H1 (cell line): ENCODE data around the gene COMMD8. TPM values are rescaled to one million over a fixed set of nuclear protein-coding genes. Genes with fewer than 3 reads are reported as not detected.

ENCODE experiments used
- CTCF ChIA-PET: fragments of 300-600 bp; sonication (Branson Sonifier 250); formaldehyde crosslinking; loops from one replicate; lab custom pipeline; 2021; ENCODE audit not compliant: partially characterized antibody; lab: Charles Lee
- POLR2A ChIA-PET: fragments of 300-600 bp; sonication (Branson Sonifier 250); formaldehyde crosslinking; loops from one replicate; lab custom pipeline; 2021; ENCODE audit warnings: inconsistent platforms; ENCODE audit not compliant: partially characterized antibody; lab: Charles Lee
- DNase-seq, 2 experiments: peaks; one replicate each; pipeline versions ENCODE4 v3.0.0 to v3.0.0-alpha.2; 2010 to 2022; ENCODE audit warnings: low spot score in 2 of 2, low read depth in 1 of 2, mixed read lengths in 1 of 2
- FAIRE-seq: peaks from 2 replicates; lab custom pipeline; 2011; peaks lifted over from hg19 to GRCh38; lab: Jason Lieb, UNC
- H2AFZ ChIP-seq: 2 replicates; pipeline ENCODE4 v1.8.1; 2012; ENCODE audit warnings: low read length, inconsistent platforms
- H2AK5ac ChIP-seq: 2 replicates; pipeline ENCODE4 v1.6.1; 2013; ENCODE audit warnings: low read depth, low read length
- H2BK120ac ChIP-seq: replicated peaks from 2 replicates; pipeline ENCODE3; 2013; ENCODE audit warnings: low read depth, low read length, inconsistent platforms
- H2BK12ac ChIP-seq: 2 replicates; pipeline ENCODE4 v1.6.1; 2013; ENCODE audit warnings: low read depth, low read length
- H2BK15ac ChIP-seq: 2 replicates; pipeline ENCODE4 v1.6.1; 2013; ENCODE audit warnings: low read length
- H2BK20ac ChIP-seq: 2 replicates; pipeline ENCODE4 v1.6.1; 2013; ENCODE audit warnings: low read length
- H2BK5ac ChIP-seq: 2 replicates; pipeline ENCODE4 v1.6.1; 2013; ENCODE audit warnings: low read depth, low read length
- H3K14ac ChIP-seq: 2 replicates; pipeline ENCODE4 v1.6.1; 2013; ENCODE audit warnings: inconsistent platforms; ENCODE audit not compliant: insufficient read length
- H3K18ac ChIP-seq: 2 replicates; pipeline ENCODE4 v1.6.1; 2013; ENCODE audit warnings: low read length; ENCODE audit errors: extremely low read depth
- H3K23ac ChIP-seq: 2 replicates; pipeline ENCODE4 v1.6.1; 2013; ENCODE audit warnings: inconsistent platforms; ENCODE audit not compliant: insufficient read length
- H3K23me2 ChIP-seq: 2 replicates; pipeline ENCODE4 v1.6.1; 2013; ENCODE audit warnings: low read depth, low read length
- H3K27ac ChIP-seq: 2 replicates; pipeline ENCODE4 v1.6.1; 2011; ENCODE audit warnings: low read depth, low read length, inconsistent platforms
- H3K27me3 ChIP-seq, 4 experiments: replicated peaks in 1 of 4; 1 replicate in 1 of 4; 2 replicates in 3 of 4; pipeline versions ENCODE4 v1.6.1 to v1.8.1; 2011 to 2013; ENCODE audit warnings: low read length in 3 of 4, mild to moderate bottlenecking in 3 of 4, inconsistent platforms in 2 of 4, mixed read lengths in 2 of 4, moderate library complexity in 1 of 4; ENCODE audit not compliant: control insufficient read depth in 3 of 4, insufficient read depth in 3 of 4; ENCODE audit errors: extremely low read depth in 1 of 4
- H3K36me3 ChIP-seq, 4 experiments: 2 replicates each; pipeline versions ENCODE4 v1.6.1 to v1.8.1; 2011 to 2013; ENCODE audit warnings: mild to moderate bottlenecking in 4 of 4, low read length in 3 of 4, moderate library complexity in 2 of 4, control low read depth in 1 of 4, inconsistent platforms in 1 of 4; ENCODE audit not compliant: insufficient read depth in 4 of 4, control insufficient read depth in 2 of 4
- H3K4ac ChIP-seq: replicated peaks from 2 replicates; pipeline ENCODE3; 2013; ENCODE audit warnings: low read length, low read depth, mixed read lengths, inconsistent platforms; ENCODE audit not compliant: insufficient read length
- H3K4me1 ChIP-seq, 4 experiments: replicated peaks in 1 of 4; 1 replicate in 1 of 4; 2 replicates in 3 of 4; pipeline versions ENCODE4 v1.6.1 to v1.8.1; 2011 to 2013; ENCODE audit warnings: low read length in 3 of 4, inconsistent platforms in 2 of 4, mixed read lengths in 1 of 4; ENCODE audit not compliant: insufficient read depth in 4 of 4, control insufficient read depth in 3 of 4
- H3K4me2 ChIP-seq, 2 experiments: 2 replicates each; pipeline versions ENCODE4 v1.6.1 to v1.8.1; 2011 to 2013; ENCODE audit warnings: low read depth in 2 of 2, low read length in 2 of 2, control low read depth in 1 of 2, inconsistent platforms in 1 of 2, mild to moderate bottlenecking in 1 of 2; ENCODE audit not compliant: insufficient read depth in 1 of 2
- H3K4me3 ChIP-seq, 4 experiments: fragments of 200-600, 300-600 bp in 1 of 4; sonication (generic), shearing (Covaris generic), sonication (Bioruptor Twin) in 1 of 4; 2 replicates each; pipeline versions ENCODE4 v1.5.1 to v1.8.1; 2011 to 2016; ENCODE audit warnings: low read length in 4 of 4, low read depth in 3 of 4, control low read depth in 2 of 4, inconsistent platforms in 2 of 4, mild to moderate bottlenecking in 2 of 4, mixed read lengths in 1 of 4, moderate library complexity in 1 of 4; ENCODE audit not compliant: insufficient read depth in 2 of 4; ENCODE audit errors: extremely low read depth in 1 of 4
- H3K56ac ChIP-seq: replicated peaks from 2 replicates; pipeline ENCODE3; 2013; ENCODE audit warnings: low read depth, mild to moderate bottlenecking, mixed read lengths, low read length, inconsistent platforms; ENCODE audit not compliant: insufficient read length
- H3K79me1 ChIP-seq: 2 replicates; pipeline ENCODE4 v1.6.1; 2013; ENCODE audit warnings: low read depth, low read length, control low read depth
- H3K79me2 ChIP-seq, 2 experiments: 2 replicates each; pipeline versions ENCODE4 v1.6.1 to v1.8.1; 2012 to 2013; ENCODE audit warnings: low read length in 2 of 2, mild to moderate bottlenecking in 2 of 2, inconsistent platforms in 1 of 2; ENCODE audit not compliant: insufficient read depth in 2 of 2, control insufficient read depth in 1 of 2
- H3K9ac ChIP-seq, 4 experiments: replicated peaks in 1 of 4; 1 replicate in 1 of 4; 2 replicates in 3 of 4; pipeline versions ENCODE4 v1.6.1 to v1.8.1; 2011 to 2013; ENCODE audit warnings: low read depth in 3 of 4, low read length in 3 of 4, control low read depth in 2 of 4, mild to moderate bottlenecking in 2 of 4, moderate library complexity in 2 of 4, inconsistent platforms in 1 of 4; ENCODE audit errors: extremely low read depth in 1 of 4
- H3K9me3 ChIP-seq, 2 experiments: 2 replicates each; pipeline versions ENCODE4 v1.6.1 to v1.8.1; 2012 to 2013; ENCODE audit warnings: mild to moderate bottlenecking in 2 of 2, moderate library complexity in 2 of 2, control low read depth in 1 of 2, inconsistent platforms in 1 of 2, low read depth in 1 of 2, low read length in 1 of 2, mixed read lengths in 1 of 2; ENCODE audit not compliant: insufficient read depth in 2 of 2
- H4K20me1 ChIP-seq, 2 experiments: replicated peaks in 1 of 2; 2 replicates each; pipeline versions ENCODE3 to v1.8.1; 2011 to 2013; ENCODE audit warnings: inconsistent platforms in 2 of 2, low read length in 2 of 2, mild to moderate bottlenecking in 1 of 2; ENCODE audit not compliant: insufficient read depth in 2 of 2, control insufficient read depth in 1 of 2
- H4K5ac ChIP-seq: 2 replicates; pipeline ENCODE4 v1.6.1; 2013; ENCODE audit warnings: low read length, low read depth, mixed read lengths, inconsistent platforms; ENCODE audit not compliant: insufficient read length
- H4K8ac ChIP-seq: 2 replicates; pipeline ENCODE4 v1.8.0; 2013; ENCODE audit warnings: mild to moderate bottlenecking, moderate library complexity, low read length, inconsistent platforms; ENCODE audit not compliant: insufficient read depth; ENCODE audit errors: extremely low read depth
- H4K91ac ChIP-seq: replicated peaks from 2 replicates; pipeline ENCODE3; 2013; ENCODE audit warnings: low read length, mixed read lengths, inconsistent platforms; ENCODE audit not compliant: insufficient read length
- EGR1 ChIP-seq: IDR thresholded peaks from 2 replicates; pipeline ENCODE4 v1.6.1; 2011; ENCODE audit warnings: low read depth, low read length, borderline replicate concordance
- KDM4A ChIP-seq: IDR thresholded peaks from one replicate; pipeline ENCODE4 v1.7.1; 2012; ENCODE audit warnings: low read depth, mild to moderate bottlenecking, moderate library complexity, low read length, inconsistent platforms; ENCODE audit not compliant: severe bottlenecking
- USF2 ChIP-seq: IDR thresholded peaks from 2 replicates; pipeline ENCODE4 v1.6.1; 2011; ENCODE audit warnings: low read length, improper control_type of control experiment
- YY1 ChIP-seq: IDR thresholded peaks from 2 replicates; pipeline ENCODE4 v1.6.1; 2011; ENCODE audit warnings: low read depth, mild to moderate bottlenecking, low read length
- WGBS, 2 experiments: shearing (Covaris generic) in 1 of 2; methylation state at CpG; one replicate each; pipeline versions ENCODE4 v1.1.6 to v1.1.7; 2013 to 2015; ENCODE audit warnings: low lambda C conversion rate in 2 of 2, mixed read lengths in 2 of 2, inconsistent platforms in 1 of 2, low coverage in 1 of 2, missing lambda C conversion rate in 1 of 2; ENCODE audit not compliant: insufficient replicate concordance in 2 of 2, insufficient coverage in 1 of 2, insufficient read length in 1 of 2; ENCODE audit errors: extremely low coverage in 1 of 2, missing lambda C conversion rate in 1 of 2; 5-methylcytosine and 5-hydroxymethylcytosine counted together
- polyA plus RNA-seq, 7 experiments: library from polyadenylated mRNA; depleted of rRNA in 3 of 7; stranded (reverse) in 5 of 7; unstranded in 2 of 7; fragments of >200 nt in 5 of 7; fragments of 200-250 nt in 2 of 7; gene quantifications; 1 replicate in 5 of 7; 2 replicates in 1 of 7; 4 replicates in 1 of 7; pipeline versions ENCODE4 v1.2.1 to v1.2.3, GENCODE V29; 2011 to 2013; ENCODE audit warnings: missing spikeins in 2 of 7, mixed read lengths in 2 of 7
- total RNA-seq: library from RNA; stranded (reverse); fragmentation: NEBNext Ultra II Directional; extraction: Animal tissue kit (Norgen Biotek cat#: 25700); gene quantifications from 2 replicates; pipeline ENCODE4 v1.2.1, GENCODE V29; 2021

The COMMD8 gene
- total and polyA plus RNA-seq, 2 of the 8 experiments (the other 6 are each of a cell fraction or from before 2014, with no cell fraction given) = 1.6 to 7.2 TPM

- Histone ChIP-seq H3K23ac (no peak overlapping the region), H3K27me3 (no peaks in the 10 kb centered on the region; a peak in 1 of 7 replicates), H3K36me3 (no peaks in the 10 kb centered on the region), H2BK12ac (no peak overlapping the region), H3K79me1 (no peaks in the 10 kb centered on the region), H3K23me2 (no peaks in the 10 kb centered on the region), H2BK5ac (no peak overlapping the region), H2BK120ac (no peak overlapping the region), H4K5ac (no peak overlapping the region), H2AFZ (no peak overlapping the region), H3K79me2 (no peaks in the 10 kb centered on the region), H3K9ac (no peak overlapping the region), H3K9me3 (no peaks in the 10 kb centered on the region), H4K8ac (no peak overlapping the region), H3K4ac (no peak overlapping the region), H4K20me1 (no peaks in the 10 kb centered on the region), H4K91ac (no peak overlapping the region), H3K4me3 (no peak overlapping the region), H3K18ac (no peak overlapping the region), H2BK20ac (no peak overlapping the region), H2AK5ac (no peak overlapping the region), H3K14ac (no peak overlapping the region), H3K4me1 (no peaks in the 10 kb centered on the region), H3K56ac (no peak overlapping the region), H2BK15ac (no peak overlapping the region), H3K4me2 (no peak overlapping the region), H3K27ac (no peak overlapping the region)
- ChIA-PET POLR2A (no interaction called here), CTCF (interaction anchor here (0.6 to 1.5 kb wide), 5 partner anchors 12 to 1196 kb away, joined by 3 to 4 read pairs (median 3); no protein-coding TSS in a partner anchor)
- TF ChIP-seq KDM4A (no peak), YY1 (no peak), USF2 (no peak), EGR1 (no peak)
- FAIRE-seq = no peak
- 42% methylated on average over 3 of the region's 3 CpGs; no CpG with 5 or more reads in 1 of the 2 experiments for WGBS, 2 experiments
- DNase-seq = no peak
These were observed 25.2 kb upstream of the COMMD8 start for GRCh38 chr4:47488706-47489105.
